ENCODE data around the gene TNN. TPM values are rescaled to one million over a fixed set of nuclear protein-coding genes. Genes with fewer than 3 reads are reported as not detected.
A peak's percentile ranks its signal among the peaks of the same experiment; 100 is the strongest.

The TNN gene
- total RNA-seq, 1 experiment from 2014 or later: not detected

DNA sequence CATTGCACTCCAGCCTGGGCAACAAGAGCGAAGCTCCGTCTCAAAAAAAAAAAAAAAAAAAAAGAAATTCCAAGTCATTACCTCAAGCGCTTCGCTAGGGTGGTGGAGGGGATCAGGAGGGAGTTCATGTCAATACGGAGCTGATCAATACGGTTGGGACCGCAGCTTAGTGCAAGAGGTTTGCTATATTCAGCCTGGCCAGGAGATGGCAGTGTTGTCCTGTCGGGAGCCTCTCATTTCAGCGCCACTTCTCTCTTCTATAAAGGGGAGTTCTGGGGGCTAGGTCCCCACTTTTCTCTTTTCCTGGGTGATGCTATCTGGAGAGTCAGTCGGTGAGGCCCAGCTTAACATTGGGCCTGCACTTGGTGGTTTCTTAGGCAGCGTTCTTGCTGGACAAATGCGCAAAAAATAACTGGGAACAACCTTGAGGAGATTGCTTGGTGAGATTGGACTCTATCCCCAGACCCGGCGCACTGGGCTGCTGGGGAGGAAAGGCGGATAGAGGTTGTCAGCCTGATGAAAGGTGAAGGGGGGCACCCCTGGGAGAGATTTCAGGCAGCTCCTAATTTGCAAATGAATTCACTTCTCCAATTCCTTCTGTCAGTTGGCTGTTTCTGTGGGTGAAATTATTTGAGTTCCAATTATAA, 84.5 kb downstream of the TNN start:
- H4K20me1 ChIP-seq (ENCODE audit: low read length): no peaks in the 10 kb centered on the region
- no peaks in the 10 kb centered on the region for H3K27me3 ChIP-seq (ENCODE audit: low read length)
- H3K79me2 ChIP-seq (ENCODE audit: low read length): no peaks in the 10 kb centered on the region
- ATAC-seq (peak; percentile 37), DNase-seq (peak; percentile 56)
- no peak overlapping the region for H3K9ac ChIP-seq (ENCODE audit: low read length)
- H3K4me2 ChIP-seq (ENCODE audit: low read length): peak overlapping the region; percentile 56; the same call in 1 of the 2 replicates
- no peak overlapping the region for H3K27ac ChIP-seq (ENCODE audit: low read length)
- H3K9me3 ChIP-seq (ENCODE audit: low read length): no peaks in the 10 kb centered on the region
- H3K9me2 ChIP-seq (replicated peaks; ENCODE audit: low read length): no peaks in the 10 kb centered on the region
- BruUV-seq (replicated peaks): no TSS peak
- intact Hi-C loops (cut with micrococcal nuclease): loop anchor here (1.0 to 2.0 kb wide), 2 partner anchors 167 to 329 kb away; no protein-coding TSS in a partner anchor
- ChIA-PET CTCF (interaction anchor here (0.5 to 1.4 kb wide), 5 partner anchors 17 to 875 kb away, joined by 3 to 21 read pairs (median 7); no protein-coding TSS in a partner anchor), POLR2A (ENCODE audit: unreplicated experiment) (no interaction called here)
- TF ChIP-seq CTCF (conservative IDR thresholded peaks at IDR 0.05; ENCODE audit: low read depth, low read length) (peak; percentile 82), EZH2 (IDR thresholded peaks at IDR 0.05; ENCODE audit: low read length, unreplicated experiment) (no peak)
- H3K4me1 ChIP-seq (ENCODE audit: insufficient read depth, low read length): peaks cover 11% of the 10 kb centered on the region
- H3K4me3 ChIP-seq (ENCODE audit: low read length): no peak overlapping the region
- peak overlapping the region; percentile 48; the same call in 1 of the 2 replicates for H2AFZ ChIP-seq (ENCODE audit: low read length)
- H3K36me3 ChIP-seq (ENCODE audit: low read depth, low read length): no peaks in the 10 kb centered on the region; the same call in 1 of the 2 replicates
- no peaks in the 10 kb centered on the region for H3F3A ChIP-seq (ENCODE audit: low read length, unreplicated experiment)

DNA sequence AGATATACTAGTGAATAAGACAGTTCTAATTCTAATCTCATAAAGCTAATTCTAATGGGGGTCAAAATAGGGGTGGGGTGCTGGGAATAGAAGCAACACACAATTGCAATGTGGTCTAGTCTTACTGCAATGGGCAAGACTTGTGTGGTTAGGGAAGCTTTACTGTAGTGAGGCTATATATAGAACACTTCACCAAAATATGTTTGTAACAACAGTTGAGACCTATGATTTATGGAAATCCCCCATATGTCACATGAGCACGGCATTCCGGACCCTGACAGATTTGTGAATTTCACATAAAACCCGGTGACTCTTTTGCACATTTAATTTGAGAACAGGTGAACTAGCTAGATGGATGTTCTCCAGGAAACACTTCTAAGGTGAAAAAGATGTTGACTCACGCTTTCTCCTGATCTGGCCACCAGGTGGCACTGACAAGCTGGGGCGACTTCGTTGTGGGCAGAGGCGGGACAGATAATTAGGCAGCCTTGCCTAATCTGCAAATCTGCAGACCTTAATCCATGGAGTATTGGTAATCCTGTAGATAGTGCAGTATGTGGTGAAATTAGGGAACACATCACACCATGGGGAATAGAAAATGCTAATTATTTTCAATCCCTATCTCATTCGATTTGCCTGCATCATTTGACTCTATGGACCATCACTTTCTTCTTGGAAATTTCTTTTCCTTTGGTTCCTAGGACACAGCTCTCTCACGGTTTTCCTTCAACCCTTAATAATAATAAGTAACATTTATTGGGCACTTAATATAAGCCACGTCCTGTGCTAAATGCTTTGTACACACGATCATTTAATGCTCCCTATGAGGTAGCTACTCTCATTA, 87.2 kb downstream of the TNN start:
- intact Hi-C loops (cut with micrococcal nuclease): loop anchor here (2.0 to 5.0 kb wide), 2 partner anchors 42 to 66 kb away; no protein-coding TSS in a partner anchor
- no peak overlapping the region for H3K4me2 ChIP-seq (ENCODE audit: low read length)
- H3K27ac ChIP-seq (ENCODE audit: low read length): no peak overlapping the region
- no peak overlapping the region for H2AFZ ChIP-seq (ENCODE audit: low read length)
- ChIA-PET POLR2A (ENCODE audit: unreplicated experiment) (interaction anchor here (0.6 kb wide), 2 partner anchors 33 to 905 kb away, joined by 3 to 7 read pairs; no protein-coding TSS in a partner anchor), CTCF (interaction anchor here (0.7 to 1.8 kb wide), 6 partner anchors 15 to 166 kb away, joined by 3 to 8 read pairs (median 4); no protein-coding TSS in a partner anchor)
- no TSS peak for BruUV-seq (replicated peaks)
- peaks cover 2% of the 10 kb centered on the region; the same call in 1 of the 2 replicates for H3K36me3 ChIP-seq (ENCODE audit: low read depth, low read length)
- H3K9me2 ChIP-seq (replicated peaks; ENCODE audit: low read length): no peaks in the 10 kb centered on the region
- H3K4me1 ChIP-seq (ENCODE audit: insufficient read depth, low read length): peaks cover 29% of the 10 kb centered on the region
- DNase-seq: peak; percentile 82
- no peaks in the 10 kb centered on the region for H3K27me3 ChIP-seq (ENCODE audit: low read length)
- H3K4me3 ChIP-seq (ENCODE audit: low read length): no peak overlapping the region
- no peaks in the 10 kb centered on the region for H4K20me1 ChIP-seq (ENCODE audit: low read length)
- no peaks in the 10 kb centered on the region for H3K79me2 ChIP-seq (ENCODE audit: low read length)
- peak; percentile 16; the same call in 1 of the 2 replicates for ATAC-seq
- H3F3A ChIP-seq (ENCODE audit: low read length, unreplicated experiment): no peaks in the 10 kb centered on the region
- no peaks in the 10 kb centered on the region for H3K9me3 ChIP-seq (ENCODE audit: low read length)
- H3K9ac ChIP-seq (ENCODE audit: low read length): no peak overlapping the region
- TF ChIP-seq CTCF (conservative IDR thresholded peaks at IDR 0.05; ENCODE audit: low read depth, low read length): peak; percentile 78
- TF ChIP-seq EZH2 (IDR thresholded peaks at IDR 0.05; ENCODE audit: low read length, unreplicated experiment): no peak
